MM.1S (cell line): ENCODE data around the gene SPINK5.

ENCODE experiments used
- DNase-seq: peaks from one replicate; pipeline ENCODE4 v3.0.0-alpha.2; 2015
- H2AFZ ChIP-seq: fragments of 300-600 bp; sonication (generic); 2 replicates; pipeline ENCODE4 v1.6.0; 2016; ENCODE audit warnings: antibody characterized with exemption, low read length
- H3F3A ChIP-seq: fragments of 300-600 bp; sonication (generic); 2 replicates; pipeline ENCODE4 v1.6.1; 2016; ENCODE audit warnings: mild to moderate bottlenecking, antibody characterized with exemption, low read length, moderate library complexity, mixed read lengths; ENCODE audit not compliant: insufficient read depth
- H3K27ac ChIP-seq: fragments of 300-600 bp; sonication (generic); 2 replicates; pipeline ENCODE4 v1.5.1; 2016; ENCODE audit warnings: mild to moderate bottlenecking, low read length
- H3K27me3 ChIP-seq: fragments of 300-600 bp; sonication (generic); replicated peaks from 2 replicates; pipeline ENCODE4 v1.6.0; 2016; ENCODE audit warnings: low read length; ENCODE audit not compliant: insufficient read depth
- H3K36me3 ChIP-seq: fragments of 300-600 bp; sonication (generic); replicated peaks from 2 replicates; pipeline ENCODE4 v1.6.1; 2016; ENCODE audit warnings: mild to moderate bottlenecking, low read length, mixed read lengths; ENCODE audit not compliant: insufficient read depth
- H3K4me1 ChIP-seq: fragments of 300-600 bp; sonication (generic); 2 replicates; pipeline ENCODE4 v1.6.1; 2016; ENCODE audit warnings: low read length, mixed read lengths
- H3K4me2 ChIP-seq: fragments of 300-600 bp; sonication (generic); 2 replicates; pipeline ENCODE4 v1.6.0; 2016; ENCODE audit warnings: low read depth, low read length
- H3K4me3 ChIP-seq: fragments of 300-600 bp; sonication (generic); 2 replicates; pipeline ENCODE4 v1.5.1; 2016; ENCODE audit warnings: low read length, mixed read lengths
- H3K79me2 ChIP-seq: fragments of 300-600 bp; sonication (generic); 2 replicates; pipeline ENCODE4 v1.6.1; 2016; ENCODE audit warnings: mixed run types, low read length, mixed read lengths
- H3K9ac ChIP-seq: fragments of 300-600 bp; sonication (generic); 2 replicates; pipeline ENCODE4 v1.6.1; 2016; ENCODE audit warnings: low read length, mixed read lengths
- H3K9me2 ChIP-seq: fragments of 300-600 bp; sonication (generic); replicated peaks from 2 replicates; pipeline ENCODE4 v1.6.1; 2016; ENCODE audit warnings: mild to moderate bottlenecking, low read length, mixed read lengths; ENCODE audit not compliant: insufficient read depth
- H3K9me3 ChIP-seq: fragments of 300-600 bp; sonication (generic); replicated peaks from 2 replicates; pipeline ENCODE4 v1.6.1; 2016; ENCODE audit warnings: mild to moderate bottlenecking, low read length, mixed read lengths; ENCODE audit not compliant: insufficient read depth
- H4K20me1 ChIP-seq: fragments of 300-600 bp; sonication (generic); 2 replicates; pipeline ENCODE4 v1.6.1; 2016; ENCODE audit warnings: mild to moderate bottlenecking, low read length, moderate library complexity, mixed read lengths; ENCODE audit not compliant: insufficient read depth
- EZH2 ChIP-seq: fragments of 300-600 bp; sonication (generic); optimal IDR thresholded peaks from 2 replicates; pipeline ENCODE3; 2017; ENCODE audit warnings: low read depth, mild to moderate bottlenecking, antibody characterized with exemption, low read length, mixed read lengths
- EZH2phosphoT487 ChIP-seq: fragments of 300-600 bp; sonication (generic); IDR thresholded peaks from 2 replicates; pipeline ENCODE4 v1.6.1; 2018; ENCODE audit warnings: antibody characterized with exemption, low read length
- TF ChIP-seq, protein P1 (sequence below): fragments of 300-600 bp; sonication (generic); IDR thresholded peaks from 2 replicates; pipeline ENCODE4 v1.5.1; 2016; ENCODE audit warnings: antibody characterized with exemption, low read length, mixed read lengths

SPINK5 gene

DNA sequence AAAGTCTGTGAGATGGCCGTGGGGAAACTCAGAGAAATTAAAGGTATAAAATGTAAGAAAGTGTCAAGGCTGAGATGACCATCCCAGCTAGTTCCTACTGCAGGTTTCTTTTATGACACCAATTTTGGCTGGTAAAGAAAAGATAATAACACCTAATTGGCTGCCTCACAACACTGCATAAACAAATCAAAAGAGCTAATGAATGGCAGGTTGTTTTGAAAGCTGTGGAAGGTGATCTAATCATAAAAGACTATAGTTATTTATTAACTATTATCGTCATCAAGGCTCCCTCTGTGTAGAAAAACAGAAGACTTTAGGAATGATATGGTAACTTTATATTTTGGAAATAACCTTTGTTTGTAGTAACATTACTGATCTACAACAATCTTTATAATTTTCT is 3.5 kb upstream of the SPINK5 start:
- no peak overlapping the region for H3K27ac ChIP-seq
- no peak overlapping the region for H2AFZ ChIP-seq
- no peak overlapping the region for H3K4me3 ChIP-seq
- no peak overlapping the region for H3K9ac ChIP-seq
- H3K36me3 ChIP-seq: no peaks in the 10 kb centered on the region
- DNase-seq: no peak
- H3K79me2 ChIP-seq: no peaks in the 10 kb centered on the region
- no peak overlapping the region for H3K4me2 ChIP-seq
- no peaks in the 10 kb centered on the region for H3K27me3 ChIP-seq
- TF ChIP-seq, protein P1, sequence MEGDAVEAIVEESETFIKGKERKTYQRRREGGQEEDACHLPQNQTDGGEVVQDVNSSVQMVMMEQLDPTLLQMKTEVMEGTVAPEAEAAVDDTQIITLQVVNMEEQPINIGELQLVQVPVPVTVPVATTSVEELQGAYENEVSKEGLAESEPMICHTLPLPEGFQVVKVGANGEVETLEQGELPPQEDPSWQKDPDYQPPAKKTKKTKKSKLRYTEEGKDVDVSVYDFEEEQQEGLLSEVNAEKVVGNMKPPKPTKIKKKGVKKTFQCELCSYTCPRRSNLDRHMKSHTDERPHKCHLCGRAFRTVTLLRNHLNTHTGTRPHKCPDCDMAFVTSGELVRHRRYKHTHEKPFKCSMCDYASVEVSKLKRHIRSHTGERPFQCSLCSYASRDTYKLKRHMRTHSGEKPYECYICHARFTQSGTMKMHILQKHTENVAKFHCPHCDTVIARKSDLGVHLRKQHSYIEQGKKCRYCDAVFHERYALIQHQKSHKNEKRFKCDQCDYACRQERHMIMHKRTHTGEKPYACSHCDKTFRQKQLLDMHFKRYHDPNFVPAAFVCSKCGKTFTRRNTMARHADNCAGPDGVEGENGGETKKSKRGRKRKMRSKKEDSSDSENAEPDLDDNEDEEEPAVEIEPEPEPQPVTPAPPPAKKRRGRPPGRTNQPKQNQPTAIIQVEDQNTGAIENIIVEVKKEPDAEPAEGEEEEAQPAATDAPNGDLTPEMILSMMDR: no peak
- no peak for TF ChIP-seq EZH2
- H3K9me2 ChIP-seq: no peaks in the 10 kb centered on the region
- H4K20me1 ChIP-seq: no peaks in the 10 kb centered on the region
- H3F3A ChIP-seq: no peaks in the 10 kb centered on the region
- no peaks in the 10 kb centered on the region for H3K9me3 ChIP-seq
- no peaks in the 10 kb centered on the region for H3K4me1 ChIP-seq

DNA sequence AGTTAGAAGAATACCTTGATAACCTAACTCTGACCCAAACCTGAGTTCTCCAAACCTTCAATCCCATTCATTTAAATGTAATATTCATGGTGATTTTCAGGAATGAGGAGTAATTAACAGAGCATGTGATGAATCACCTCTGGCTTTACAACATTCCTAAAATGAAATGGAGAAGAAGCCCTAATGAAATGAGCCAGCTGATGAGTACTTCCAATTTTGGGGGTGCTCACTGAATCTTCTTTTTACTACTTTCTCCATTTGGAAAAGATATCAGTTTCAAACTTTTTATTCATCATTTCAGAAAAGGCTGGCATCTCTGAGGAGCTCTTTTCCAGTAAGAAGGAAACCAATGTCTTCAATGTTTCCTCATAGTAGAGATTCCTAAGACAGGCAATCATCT is 2.9 kb upstream of the SPINK5 start:
- DNase-seq: no peak
- Histone ChIP-seq H3K79me2 (no peaks in the 10 kb centered on the region), H3K36me3 (no peaks in the 10 kb centered on the region), H3K27ac (no peak overlapping the region), H2AFZ (no peak overlapping the region), H3K4me1 (no peaks in the 10 kb centered on the region), H3K9ac (no peak overlapping the region), H4K20me1 (no peaks in the 10 kb centered on the region), H3K9me3 (no peaks in the 10 kb centered on the region), H3F3A (no peaks in the 10 kb centered on the region), H3K27me3 (no peaks in the 10 kb centered on the region), H3K4me3 (no peak overlapping the region), H3K9me2 (no peaks in the 10 kb centered on the region), H3K4me2 (no peak overlapping the region)
- no peak for TF ChIP-seq EZH2

DNA sequence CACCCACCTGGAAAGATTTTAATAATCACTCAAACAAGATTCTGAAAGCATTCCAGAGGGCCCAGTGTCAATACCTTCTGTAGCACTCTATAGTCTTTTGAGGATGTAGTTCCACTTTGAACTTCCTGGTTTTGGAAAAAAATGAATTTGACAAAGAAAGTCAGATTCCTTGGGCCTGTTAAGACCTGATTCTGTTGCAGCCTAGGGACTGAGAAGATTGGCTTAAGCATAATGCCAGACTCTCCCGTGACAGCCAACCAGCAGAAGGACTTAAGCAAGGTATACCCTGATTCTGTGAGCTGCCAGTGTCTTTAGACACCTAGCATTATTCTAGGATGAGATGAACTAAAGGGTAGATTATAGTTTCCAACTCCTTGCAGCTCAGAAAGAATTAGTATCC is 6.8 kb downstream of the SPINK5 start:
- TF ChIP-seq, protein P1: no peak
- TF ChIP-seq EZH2 (no peak), EZH2phosphoT487 (no peak)
- no peak for DNase-seq
- no peak overlapping the region for H3K4me2 ChIP-seq
- H3K4me3 ChIP-seq: no peak overlapping the region
- H4K20me1 ChIP-seq: no peaks in the 10 kb centered on the region
- H3K9me3 ChIP-seq: no peaks in the 10 kb centered on the region
- H3K9ac ChIP-seq: no peak overlapping the region
- H3K27ac ChIP-seq: no peak overlapping the region
- no peaks in the 10 kb centered on the region for H3K36me3 ChIP-seq
- H3K79me2 ChIP-seq: no peaks in the 10 kb centered on the region
- H2AFZ ChIP-seq: no peak overlapping the region
- no peaks in the 10 kb centered on the region for H3K27me3 ChIP-seq
- no peaks in the 10 kb centered on the region for H3K4me1 ChIP-seq
- H3K9me2 ChIP-seq: no peaks in the 10 kb centered on the region
- H3F3A ChIP-seq: no peaks in the 10 kb centered on the region

DNA sequence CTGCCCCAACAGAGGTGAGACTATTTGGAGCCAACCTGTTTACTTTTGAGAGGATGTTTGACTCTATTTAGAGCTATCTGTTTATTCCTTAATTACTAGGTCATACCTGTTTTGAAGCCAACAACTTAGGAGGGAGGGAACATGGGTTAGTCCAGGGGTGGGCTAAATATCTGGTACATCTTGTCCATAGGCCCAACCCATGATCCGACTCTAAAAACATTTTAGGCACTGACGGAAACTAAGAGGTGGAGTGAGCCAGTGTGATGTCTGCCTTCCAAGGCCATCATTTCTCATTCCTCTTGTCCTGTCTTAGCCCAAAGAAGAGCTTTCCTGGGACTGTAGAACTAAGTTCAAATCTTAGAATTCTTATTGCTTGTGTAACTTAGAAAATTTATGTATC is 8.4 kb downstream of the SPINK5 start:
- no peaks in the 10 kb centered on the region for H4K20me1 ChIP-seq
- no peaks in the 10 kb centered on the region for H3K9me2 ChIP-seq
- H3K36me3 ChIP-seq: no peaks in the 10 kb centered on the region
- no peaks in the 10 kb centered on the region for H3K27me3 ChIP-seq
- no peaks in the 10 kb centered on the region for H3F3A ChIP-seq
- no peak overlapping the region for H2AFZ ChIP-seq
- no peak overlapping the region for H3K27ac ChIP-seq
- H3K4me2 ChIP-seq: no peak overlapping the region
- H3K4me1 ChIP-seq: no peaks in the 10 kb centered on the region
- H3K79me2 ChIP-seq: no peaks in the 10 kb centered on the region
- DNase-seq: no peak
- H3K9ac ChIP-seq: no peak overlapping the region
- TF ChIP-seq EZH2phosphoT487: no peak
- TF ChIP-seq, protein P1: no peak
- TF ChIP-seq EZH2: no peak
- no peaks in the 10 kb centered on the region for H3K9me3 ChIP-seq
- H3K4me3 ChIP-seq: no peak overlapping the region
